Naive thymus-derived CD4-positive, alpha-beta T cell (primary cell): ENCODE data around the gene SHISAL2A. TPM values are rescaled to one million over a fixed set of nuclear protein-coding genes. Genes with fewer than 3 reads are reported as not detected.

Source experiments
- ATAC-seq: fragments of 150-1000 bp; cut with Tn5 transposase; 2 replicates; pipeline ENCODE4 v1.10.0; 2021; ENCODE audit warnings: mild to moderate bottlenecking, moderate library complexity
- CTCF ChIA-PET: fragments of 350-600 bp; sonication (Branson Sonifier 250); formaldehyde crosslinking; loops from one replicate; lab custom pipeline; 2021; ENCODE audit warnings: antibody characterized with exemption; lab: Charles Lee
- POLR2A ChIA-PET: fragments of 350-600 bp; sonication (Branson Sonifier 250); formaldehyde crosslinking; loops from one replicate; lab custom pipeline; 2021; ENCODE audit warnings: antibody characterized with exemption, inconsistent platforms; lab: Charles Lee
- DNase-seq, 9 donors: peaks; one replicate each; pipeline versions ENCODE4 v3.0.0 to v3.0.0-alpha.2; 2020 to 2022; ENCODE audit warnings: mixed read lengths in 1 of 9
- H3K27ac ChIP-seq: one replicate; pipeline ENCODE4 v1.7.0; 2013; ENCODE audit warnings: mild to moderate bottlenecking, low read depth, low read length, moderate library complexity
- H3K27me3 ChIP-seq, 2 donors: one replicate each; pipeline ENCODE4 v1.7.0; 2013; ENCODE audit warnings: low read length in 2 of 2, mild to moderate bottlenecking in 2 of 2, moderate library complexity in 2 of 2; ENCODE audit not compliant: control insufficient read depth in 2 of 2, insufficient read depth in 2 of 2
- H3K36me3 ChIP-seq, 3 experiments: 1 replicate in 2 of 3; 2 replicates in 1 of 3; pipeline ENCODE4 v1.7.0; 2013; ENCODE audit warnings: low read length in 3 of 3, mild to moderate bottlenecking in 3 of 3, moderate library complexity in 1 of 3; ENCODE audit not compliant: insufficient read depth in 3 of 3, control insufficient read depth in 2 of 3
- H3K4me1 ChIP-seq, 2 donors: one replicate each; pipeline ENCODE4 v1.7.0; 2013; ENCODE audit warnings: low read length in 2 of 2, mild to moderate bottlenecking in 2 of 2, moderate library complexity in 1 of 2; ENCODE audit not compliant: control insufficient read depth in 2 of 2, insufficient read depth in 2 of 2
- H3K4me3 ChIP-seq: 2 replicates; pipeline ENCODE4 v1.7.0; 2013; ENCODE audit warnings: mild to moderate bottlenecking, low read length
- H3K9me3 ChIP-seq, 3 experiments: 1 replicate in 2 of 3; 2 replicates in 1 of 3; pipeline ENCODE4 v1.7.0; 2013; ENCODE audit warnings: low read length in 3 of 3; ENCODE audit not compliant: control insufficient read depth in 2 of 3
- H3K27ac Mint-ChIP-seq, 9 donors: one replicate each; pipeline ENCODE4 v1.8.0; 2020 to 2022; ENCODE audit warnings: mixed read lengths in 9 of 9, mild to moderate bottlenecking in 8 of 9, moderate library complexity in 5 of 9, inconsistent platforms in 2 of 9
- H3K27me3 Mint-ChIP-seq, 5 donors: one replicate each; pipeline ENCODE4 v1.8.0; 2021 to 2022; ENCODE audit warnings: mixed read lengths in 5 of 5, mild to moderate bottlenecking in 1 of 5
- H3K36me3 Mint-ChIP-seq, 5 donors: one replicate each; pipeline ENCODE4 v1.8.0; 2020 to 2022; ENCODE audit warnings: mixed read lengths in 5 of 5, mild to moderate bottlenecking in 3 of 5, inconsistent platforms in 1 of 5
- H3K4me1 Mint-ChIP-seq, 7 donors: one replicate each; pipeline ENCODE4 v1.8.0; 2020 to 2022; ENCODE audit warnings: mixed read lengths in 7 of 7, mild to moderate bottlenecking in 3 of 7, inconsistent platforms in 1 of 7
- H3K4me3 Mint-ChIP-seq, 10 donors: one replicate each; pipeline ENCODE4 v1.8.0; 2020 to 2022; ENCODE audit warnings: mild to moderate bottlenecking in 10 of 10, mixed read lengths in 10 of 10, moderate library complexity in 6 of 10, inconsistent platforms in 2 of 10
- H3K9me3 Mint-ChIP-seq, 11 donors: one replicate each; pipeline ENCODE4 v1.8.0; 2020 to 2022; ENCODE audit warnings: mixed read lengths in 11 of 11, mild to moderate bottlenecking in 4 of 11, inconsistent platforms in 1 of 11, moderate library complexity in 1 of 11
- intact Hi-C, 2 donors: fragments of 100-400 bp; cut with micrococcal nuclease; formaldehyde crosslinking; loops; one replicate each; pipeline ENCODE4 v1.15.1; 2023
- polyA plus RNA-seq, 2 donors: library from polyadenylated mRNA; unstranded; fragments of 300-500 nt; fragmentation: Illumina TruSeq; gene quantifications; one replicate each; pipeline ENCODE4 v1.2.3, GENCODE V29; 2021
- total RNA-seq, 6 experiments: library from RNA in 5 of 6; stranded (reverse) in 5 of 6; gene quantifications; 1 replicate in 5 of 6; 2 replicates in 1 of 6; pipeline ENCODE4 v1.2.3 and lab custom pipeline; 2021 to 2026

SHISAL2A gene
- total and polyA plus RNA-seq, 7 experiments from 2014 or later: 6.8 to 87.1 (median 47.6) TPM

DNA sequence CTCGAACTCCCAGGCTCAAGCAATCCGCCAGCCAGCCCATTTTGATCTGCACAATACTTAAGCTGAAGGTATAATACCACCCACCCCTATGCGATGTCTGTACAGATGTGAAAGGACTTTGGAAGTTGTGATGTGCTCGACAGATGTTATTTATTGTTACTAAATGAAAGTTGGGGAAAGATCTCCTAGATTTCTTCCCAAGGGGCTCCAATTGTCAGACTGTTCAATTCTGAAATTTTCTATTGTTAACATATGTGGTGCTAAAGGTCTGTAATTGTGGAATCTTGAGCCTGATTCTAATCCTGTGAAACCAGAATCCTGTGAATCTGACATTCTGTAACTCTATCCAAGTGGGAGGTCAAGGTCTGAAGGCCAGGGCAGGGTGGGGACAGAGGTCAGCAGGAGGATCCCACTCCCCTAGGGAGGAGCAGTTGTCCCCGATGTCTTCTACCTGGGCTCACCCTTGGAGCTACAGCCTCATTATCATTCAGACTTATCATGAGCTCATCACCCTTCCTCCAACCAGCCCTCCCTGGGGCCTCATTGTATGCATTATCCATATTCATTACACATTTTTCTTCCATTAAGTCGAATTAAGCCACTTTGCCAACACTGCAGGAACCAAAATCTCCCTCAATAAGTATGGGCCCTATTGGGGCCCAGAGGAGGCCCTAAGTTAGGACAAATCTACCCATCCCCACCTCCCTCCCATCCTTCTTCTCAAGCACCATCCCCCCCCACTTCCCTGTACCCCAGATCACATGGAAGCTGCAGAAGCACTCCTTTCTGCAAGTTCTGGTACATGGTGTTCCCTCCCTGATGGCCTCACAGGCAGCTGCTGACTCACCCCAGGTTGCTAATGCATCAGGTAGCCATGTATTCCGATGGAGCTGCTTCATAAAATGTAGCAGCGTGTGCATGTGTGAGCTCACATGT lies 32.3 kb downstream of the SHISAL2A start:
- H3K4me3 Mint-ChIP-seq: no peak overlapping the region
- no peaks in the 10 kb centered on the region for H3K27me3 Mint-ChIP-seq
- ChIA-PET POLR2A (interaction anchor here (1.0 to 1.7 kb wide), 5 partner anchors 8 to 112 kb away, joined by 3 to 6 read pairs (median 5); partner anchors contain the start of genes SHISAL2A and TUT4), CTCF (interaction anchor here (0.6 to 1.4 kb wide), 4 partner anchors 24 to 460 kb away, joined by 3 to 5 read pairs (median 4); no protein-coding TSS in a partner anchor)
- no peak overlapping the region for H3K4me3 ChIP-seq
- peaks cover 0 to 35% (median 21%) of the 10 kb centered on the region in 3 experiments for H3K36me3 ChIP-seq
- H3K27me3 ChIP-seq: no peaks in the 10 kb centered on the region
- H3K9me3 ChIP-seq: no peaks in the 10 kb centered on the region
- no peak overlapping the region for H3K27ac ChIP-seq
- peaks cover 0 to 41% (median 8%) of the 10 kb centered on the region in 5 donors for H3K36me3 Mint-ChIP-seq
- ATAC-seq (no peak), DNase-seq (no peak)
- H3K4me1 ChIP-seq: no peaks in the 10 kb centered on the region
- H3K9me3 Mint-ChIP-seq: no peaks in the 10 kb centered on the region
- peak overlapping the region in 7 of 9 donors; percentile 12 to 82 (median 68) for H3K27ac Mint-ChIP-seq
- peaks cover 0 to 22% (median 10%) of the 10 kb centered on the region in 7 donors for H3K4me1 Mint-ChIP-seq
- intact Hi-C loops: no loop called here

DNA sequence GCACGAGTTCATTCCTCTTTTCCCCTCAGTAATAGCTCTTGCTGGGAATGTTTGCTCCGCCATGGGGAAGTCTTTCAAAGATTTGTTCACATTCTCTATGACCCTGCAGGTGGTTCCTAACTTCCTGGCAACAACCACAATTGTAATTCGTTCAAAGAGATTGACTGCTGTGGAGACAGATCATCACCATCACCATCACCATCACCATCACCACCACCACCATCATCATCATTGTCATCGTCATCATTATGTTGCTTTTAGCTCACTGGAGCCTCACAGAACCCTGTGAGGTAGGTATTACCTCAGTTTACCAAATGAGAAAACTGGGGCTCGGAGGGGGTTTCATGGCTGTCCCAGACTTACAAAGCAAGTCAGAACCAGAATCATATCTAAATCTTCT lies 34.3 kb downstream of the SHISAL2A start:
- no peak overlapping the region for H3K4me3 ChIP-seq
- H3K27ac Mint-ChIP-seq: peak overlapping the region in 4 of 9 donors; percentile 26 to 67 (median 46)
- CTCF ChIA-PET: interaction anchor here (0.6 to 1.1 kb wide), 5 partner anchors 31 to 178 kb away, joined by 3 to 4 read pairs (median 3); no protein-coding TSS in a partner anchor
- H3K9me3 ChIP-seq: no peaks in the 10 kb centered on the region
- POLR2A ChIA-PET: interaction anchor here (1.4 kb wide), 1 partner anchor 68 kb away, joined by 3 read pairs; no protein-coding TSS in a partner anchor
- no peaks in the 10 kb centered on the region for H3K27me3 Mint-ChIP-seq
- H3K27me3 ChIP-seq: no peaks in the 10 kb centered on the region
- H3K27ac ChIP-seq: no peak overlapping the region
- intact Hi-C loops: loop anchor here in 1 of 2 donors (2.0 kb wide), 2 partner anchors 30 to 114 kb away; partner anchors contain the start of gene TUT4
- H3K4me1 ChIP-seq: no peaks in the 10 kb centered on the region
- no peak for ATAC-seq
- H3K36me3 Mint-ChIP-seq: peaks cover 3 to 38% (median 12%) of the 10 kb centered on the region in 5 donors
- H3K9me3 Mint-ChIP-seq: no peaks in the 10 kb centered on the region
- no peak overlapping the region for H3K4me3 Mint-ChIP-seq
- H3K4me1 Mint-ChIP-seq: peaks cover 0 to 22% (median 10%) of the 10 kb centered on the region in 7 donors
- no peak for DNase-seq
- peaks cover 0 to 34% (median 21%) of the 10 kb centered on the region in 3 experiments for H3K36me3 ChIP-seq

DNA sequence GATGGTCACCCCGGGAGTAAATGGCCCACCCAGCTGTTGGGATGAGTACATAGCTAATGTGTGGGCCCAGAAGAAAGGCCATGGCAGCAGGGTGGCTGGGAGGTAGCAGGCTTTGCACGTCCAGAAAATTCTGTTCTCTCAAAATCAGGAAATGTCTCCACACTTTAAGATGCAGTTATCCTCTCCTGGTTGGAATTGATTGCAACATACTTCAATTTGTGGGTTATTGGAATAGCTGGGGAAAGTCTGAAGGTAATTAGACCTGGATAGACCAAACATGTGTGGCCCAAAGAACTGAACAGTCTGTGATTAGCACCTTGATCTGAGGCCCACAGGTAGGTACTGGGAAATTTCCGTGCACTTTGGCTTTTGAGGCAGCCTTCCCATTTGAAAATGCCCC lies 35.0 kb downstream of the SHISAL2A start:
- H3K4me3 ChIP-seq: no peak overlapping the region
- no peaks in the 10 kb centered on the region for H3K9me3 Mint-ChIP-seq
- CTCF ChIA-PET: no interaction called here

DNA sequence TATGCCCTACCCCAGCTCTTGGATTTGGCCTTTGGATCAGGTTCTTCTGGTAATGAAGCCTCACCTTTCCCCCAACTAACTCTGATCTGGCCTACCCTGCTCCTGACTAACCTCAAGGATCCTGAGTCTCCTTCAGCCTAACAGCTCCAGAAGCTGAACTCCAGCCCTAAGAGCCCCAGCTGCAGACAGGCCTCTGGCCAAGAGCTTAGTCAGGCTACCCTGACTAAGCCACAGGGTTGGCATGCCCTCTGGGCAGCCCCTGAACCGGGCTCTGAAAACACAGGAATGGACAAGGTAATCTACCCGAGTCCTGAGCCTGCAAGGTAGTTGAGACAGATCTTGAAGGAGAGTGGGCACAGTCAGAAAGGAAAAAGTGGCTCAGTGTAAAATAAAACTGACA lies 35.7 kb downstream of the SHISAL2A start:
- H3K27ac ChIP-seq: no peak overlapping the region
- DNase-seq (no peak), ATAC-seq (no peak)
- no peaks in the 10 kb centered on the region for H3K9me3 ChIP-seq
- H3K4me3 ChIP-seq: no peak overlapping the region
- no peaks in the 10 kb centered on the region for H3K27me3 ChIP-seq
- POLR2A ChIA-PET: interaction anchor here (1.1 kb wide), 1 partner anchor 18 kb away, joined by 3 read pairs; no protein-coding TSS in a partner anchor
- Mint-ChIP-seq H3K36me3 (peaks cover 3 to 41% (median 12%) of the 10 kb centered on the region in 5 donors), H3K4me1 (peaks cover 0 to 15% (median 6%) of the 10 kb centered on the region in 7 donors), H3K4me3 (no peak overlapping the region), H3K9me3 (no peaks in the 10 kb centered on the region), H3K27me3 (no peaks in the 10 kb centered on the region), H3K27ac (peak overlapping the region in 3 of 9 donors; percentile 45 to 76 (median 59))
- intact Hi-C loops: no loop called here
- CTCF ChIA-PET: interaction anchor here (0.6 kb wide), 2 partner anchors 48 to 158 kb away, joined by 4 read pairs; no protein-coding TSS in a partner anchor
- no peaks in the 10 kb centered on the region for H3K4me1 ChIP-seq
- peaks cover 0 to 34% (median 21%) of the 10 kb centered on the region in 3 experiments for H3K36me3 ChIP-seq

More for the DNA sequence above, 35.0 kb downstream of the SHISAL2A start:
- Histone ChIP-seq H3K9me3 (no peaks in the 10 kb centered on the region), H3K27ac (no peak overlapping the region), H3K27me3 (no peaks in the 10 kb centered on the region), H3K36me3 (peaks cover 0 to 34% (median 21%) of the 10 kb centered on the region in 3 experiments), H3K4me1 (no peaks in the 10 kb centered on the region)
- ATAC-seq (no peak), DNase-seq (no peak)
- Mint-ChIP-seq H3K27me3 (no peaks in the 10 kb centered on the region), H3K27ac (peak overlapping the region in 2 of 9 donors; percentile 41 to 54), H3K4me3 (no peak overlapping the region), H3K36me3 (peaks cover 3 to 37% (median 12%) of the 10 kb centered on the region in 5 donors), H3K4me1 (peaks cover 0 to 21% (median 10%) of the 10 kb centered on the region in 7 donors)
- intact Hi-C loops: loop anchor here in 1 of 2 donors (2.0 kb wide), 2 partner anchors 31 to 115 kb away; partner anchors contain the start of gene TUT4
- POLR2A ChIA-PET: interaction anchor here (1.1 to 1.4 kb wide), 2 partner anchors 18 to 69 kb away, joined by 3 read pairs; no protein-coding TSS in a partner anchor

DNA sequence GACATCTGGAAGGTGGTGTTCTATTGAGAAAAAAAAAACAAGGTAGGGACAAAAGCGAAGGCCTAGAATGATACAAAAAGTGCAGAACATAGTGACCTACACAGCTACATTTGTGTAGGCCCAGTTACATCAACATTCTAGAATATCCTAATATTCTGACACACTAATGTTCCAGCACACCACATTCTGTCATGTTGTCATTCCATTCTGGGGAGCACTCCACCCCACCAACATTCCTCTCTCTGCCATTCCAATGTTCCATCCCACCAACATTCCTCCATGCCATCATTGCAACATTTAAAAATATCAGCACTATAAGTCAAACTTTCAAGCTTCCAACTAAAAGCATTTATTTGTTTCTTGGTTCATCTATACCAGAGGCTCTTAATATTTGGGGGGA lies 36.7 kb downstream of the SHISAL2A start:
- Mint-ChIP-seq H3K4me1 (peaks cover 0 to 14% (median 12%) of the 10 kb centered on the region in 7 donors), H3K36me3 (peaks cover 6 to 48% (median 14%) of the 10 kb centered on the region in 5 donors), H3K27me3 (no peaks in the 10 kb centered on the region), H3K27ac (peak overlapping the region in 3 of 9 donors; percentile 28 to 41 (median 29)), H3K4me3 (no peak overlapping the region), H3K9me3 (no peaks in the 10 kb centered on the region)
- Histone ChIP-seq H3K27me3 (no peaks in the 10 kb centered on the region), H3K27ac (no peak overlapping the region), H3K36me3 (peaks cover 0 to 38% (median 21%) of the 10 kb centered on the region in 3 experiments), H3K4me1 (no peaks in the 10 kb centered on the region), H3K4me3 (no peak overlapping the region), H3K9me3 (no peaks in the 10 kb centered on the region)
- ATAC-seq (no peak), DNase-seq (no peak)
- intact Hi-C loops: no loop called here
- ChIA-PET CTCF (interaction anchor here (0.6 kb wide), 2 partner anchors 49 to 157 kb away, joined by 4 read pairs; no protein-coding TSS in a partner anchor), POLR2A (no interaction called here)

DNA sequence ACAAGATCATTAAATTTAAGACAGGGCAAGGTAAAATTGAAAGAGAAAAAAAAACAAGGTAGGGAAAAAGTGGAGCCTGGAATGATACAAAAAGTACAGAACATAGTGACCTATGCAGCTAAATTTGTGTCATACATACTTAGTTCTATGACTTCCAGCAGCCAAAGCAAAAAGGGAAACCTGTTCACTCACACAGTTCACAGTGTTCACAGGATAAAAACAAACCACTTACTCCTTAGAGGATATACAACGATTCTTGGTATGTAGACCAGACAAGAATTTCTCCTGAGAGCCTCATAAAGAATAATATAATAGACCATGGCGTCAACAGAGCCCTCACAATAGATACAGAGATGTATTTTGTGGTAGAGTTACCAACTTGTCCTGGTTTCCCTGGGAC lies 37.6 kb downstream of the SHISAL2A start:
- ChIA-PET CTCF (no interaction called here), POLR2A (no interaction called here)
- Mint-ChIP-seq H3K4me3 (no peak overlapping the region), H3K27ac (no peak overlapping the region), H3K36me3 (peaks cover 8 to 54% (median 18%) of the 10 kb centered on the region in 5 donors), H3K4me1 (peaks cover 0 to 20% (median 10%) of the 10 kb centered on the region in 7 donors), H3K9me3 (no peaks in the 10 kb centered on the region), H3K27me3 (no peaks in the 10 kb centered on the region)
- DNase-seq: no peak
- no peak overlapping the region for H3K4me3 ChIP-seq
- H3K36me3 ChIP-seq: peaks cover 0 to 47% (median 26%) of the 10 kb centered on the region in 3 experiments
- H3K9me3 ChIP-seq: no peaks in the 10 kb centered on the region
- H3K4me1 ChIP-seq: no peaks in the 10 kb centered on the region
- H3K27ac ChIP-seq: no peak overlapping the region
- no peak for ATAC-seq
- H3K27me3 ChIP-seq: no peaks in the 10 kb centered on the region
- intact Hi-C loops: no loop called here
